ENCODE measurements around the gene CLEC11A.

GRCh38 chr19:50719119-50719435 is 4.1 kb upstream of the CLEC11A start:
- TF ChIP-seq CTCF (IDR thresholded peaks at IDR 0.05; ENCODE audit: low read depth, low read length): no peak
- TF ChIP-seq POLR2A (IDR thresholded peaks at IDR 0.05; ENCODE audit: extremely low read depth, insufficient read length): no peak
